ENCODE measurements around the gene ANGPTL7.

Gene ANGPTL7

DNA sequence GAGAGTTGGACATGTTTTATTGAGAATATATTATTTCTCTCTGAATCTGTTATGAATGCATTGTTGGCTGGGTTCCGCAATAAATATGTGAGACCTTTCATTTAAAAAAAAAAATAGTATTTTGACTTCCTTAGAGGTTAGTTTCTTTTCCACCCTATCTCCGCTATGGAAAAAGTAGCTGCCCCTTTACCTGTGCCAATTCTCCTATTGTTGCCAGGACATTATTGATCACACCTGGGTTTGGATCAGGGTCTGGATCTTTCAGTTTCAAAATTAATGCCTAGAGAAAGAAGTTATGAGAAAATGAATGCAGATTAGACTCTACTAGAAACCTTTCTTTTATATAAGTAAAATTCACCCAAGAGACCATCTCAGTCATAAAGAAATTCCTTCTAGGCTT is 44.1 kb downstream of the ANGPTL7 start:
- ATAC-seq: no peak
- TF ChIP-seq OSR1 (CRISPR knock-in tag; IDR thresholded peaks at IDR 0.05) (no peak), SNAI2 (CRISPR knock-in tag; IDR thresholded peaks at IDR 0.05) (no peak), ZFP3 (CRISPR knock-in tag; IDR thresholded peaks at IDR 0.05) (no peak), PPARA (CRISPR knock-in tag; IDR thresholded peaks at IDR 0.05; ENCODE audit: borderline replicate concordance) (no peak), CREB5 (CRISPR knock-in tag; IDR thresholded peaks at IDR 0.05; ENCODE audit: low read depth) (no peak), ESRRG (CRISPR knock-in tag; IDR thresholded peaks at IDR 0.05) (no peak), BACH2 (CRISPR knock-in tag; IDR thresholded peaks at IDR 0.05; ENCODE audit: borderline replicate concordance) (no peak), TCF4 (CRISPR knock-in tag; IDR thresholded peaks at IDR 0.05; ENCODE audit: borderline replicate concordance) (no peak), CSRNP3 (CRISPR knock-in tag; IDR thresholded peaks at IDR 0.05) (no peak), ZFP30 (CRISPR knock-in tag; IDR thresholded peaks at IDR 0.05) (no peak), ISL1 (CRISPR knock-in tag; IDR thresholded peaks at IDR 0.05) (no peak), ZNF8 (CRISPR knock-in tag; IDR thresholded peaks at IDR 0.05) (no peak), GLIS3 (CRISPR knock-in tag; IDR thresholded peaks at IDR 0.05) (no peak), RARB (CRISPR knock-in tag; IDR thresholded peaks at IDR 0.05) (no peak), ZNF565 (CRISPR knock-in tag; conservative IDR thresholded peaks at IDR 0.05; ENCODE audit: low read depth) (no peak), ZNF70 (CRISPR knock-in tag; IDR thresholded peaks at IDR 0.05) (no peak), TOX (CRISPR knock-in tag; IDR thresholded peaks at IDR 0.05; ENCODE audit: borderline replicate concordance) (no peak), PATZ1 (CRISPR knock-in tag; IDR thresholded peaks at IDR 0.05; ENCODE audit: borderline replicate concordance) (no peak)
- TF ChIP-seq, protein P1, sequence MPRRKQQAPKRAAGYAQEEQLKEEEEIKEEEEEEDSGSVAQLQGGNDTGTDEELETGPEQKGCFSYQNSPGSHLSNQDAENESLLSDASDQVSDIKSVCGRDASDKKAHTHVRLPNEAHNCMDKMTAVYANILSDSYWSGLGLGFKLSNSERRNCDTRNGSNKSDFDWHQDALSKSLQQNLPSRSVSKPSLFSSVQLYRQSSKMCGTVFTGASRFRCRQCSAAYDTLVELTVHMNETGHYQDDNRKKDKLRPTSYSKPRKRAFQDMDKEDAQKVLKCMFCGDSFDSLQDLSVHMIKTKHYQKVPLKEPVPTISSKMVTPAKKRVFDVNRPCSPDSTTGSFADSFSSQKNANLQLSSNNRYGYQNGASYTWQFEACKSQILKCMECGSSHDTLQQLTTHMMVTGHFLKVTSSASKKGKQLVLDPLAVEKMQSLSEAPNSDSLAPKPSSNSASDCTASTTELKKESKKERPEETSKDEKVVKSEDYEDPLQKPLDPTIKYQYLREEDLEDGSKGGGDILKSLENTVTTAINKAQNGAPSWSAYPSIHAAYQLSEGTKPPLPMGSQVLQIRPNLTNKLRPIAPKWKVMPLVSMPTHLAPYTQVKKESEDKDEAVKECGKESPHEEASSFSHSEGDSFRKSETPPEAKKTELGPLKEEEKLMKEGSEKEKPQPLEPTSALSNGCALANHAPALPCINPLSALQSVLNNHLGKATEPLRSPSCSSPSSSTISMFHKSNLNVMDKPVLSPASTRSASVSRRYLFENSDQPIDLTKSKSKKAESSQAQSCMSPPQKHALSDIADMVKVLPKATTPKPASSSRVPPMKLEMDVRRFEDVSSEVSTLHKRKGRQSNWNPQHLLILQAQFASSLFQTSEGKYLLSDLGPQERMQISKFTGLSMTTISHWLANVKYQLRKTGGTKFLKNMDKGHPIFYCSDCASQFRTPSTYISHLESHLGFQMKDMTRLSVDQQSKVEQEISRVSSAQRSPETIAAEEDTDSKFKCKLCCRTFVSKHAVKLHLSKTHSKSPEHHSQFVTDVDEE (CRISPR knock-in tag; IDR thresholded peaks at IDR 0.05): no peak

DNA sequence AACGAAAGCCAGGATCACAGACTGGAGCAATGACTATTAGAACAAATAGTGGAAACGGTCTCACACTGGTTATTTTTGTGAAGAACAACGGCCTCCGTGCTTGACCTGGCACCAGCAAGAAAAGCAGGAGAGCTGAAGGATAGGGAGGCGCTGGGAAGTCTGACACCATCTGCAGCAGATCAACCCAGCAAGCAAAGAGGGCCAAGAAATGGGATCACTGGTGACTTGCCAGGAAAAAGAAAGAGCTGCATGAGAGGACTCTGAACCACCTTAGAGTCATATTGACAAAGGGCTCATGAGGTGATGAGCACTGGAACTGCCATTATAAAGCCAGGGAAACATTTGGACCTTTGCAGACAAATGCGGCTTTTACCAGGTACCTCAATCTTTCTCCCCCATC is 48.2 kb downstream of the ANGPTL7 start:
- ATAC-seq: no peak
- TF ChIP-seq SNAI2 (CRISPR knock-in tag; IDR thresholded peaks at IDR 0.05): no peak
- no peak for TF ChIP-seq TOX (CRISPR knock-in tag; IDR thresholded peaks at IDR 0.05; ENCODE audit: borderline replicate concordance)
- TF ChIP-seq RARB (CRISPR knock-in tag; IDR thresholded peaks at IDR 0.05): no peak
- no peak for TF ChIP-seq CSRNP3 (CRISPR knock-in tag; IDR thresholded peaks at IDR 0.05)
- no peak for TF ChIP-seq ZC3H10 (CRISPR knock-in tag; IDR thresholded peaks at IDR 0.05)
- TF ChIP-seq ZFP3 (CRISPR knock-in tag; IDR thresholded peaks at IDR 0.05): no peak
- no peak for TF ChIP-seq ZNF70 (CRISPR knock-in tag; IDR thresholded peaks at IDR 0.05)
- no peak for TF ChIP-seq PPARA (CRISPR knock-in tag; IDR thresholded peaks at IDR 0.05; ENCODE audit: borderline replicate concordance)
- TF ChIP-seq ESRRG (CRISPR knock-in tag; IDR thresholded peaks at IDR 0.05): no peak
- TF ChIP-seq ISL1 (CRISPR knock-in tag; IDR thresholded peaks at IDR 0.05): no peak
- TF ChIP-seq OSR1 (CRISPR knock-in tag; IDR thresholded peaks at IDR 0.05): no peak
- TF ChIP-seq CREB5 (CRISPR knock-in tag; IDR thresholded peaks at IDR 0.05; ENCODE audit: low read depth): no peak
- no peak for TF ChIP-seq PATZ1 (CRISPR knock-in tag; IDR thresholded peaks at IDR 0.05; ENCODE audit: borderline replicate concordance)
- no peak for TF ChIP-seq CSDC2 (CRISPR knock-in tag; IDR thresholded peaks at IDR 0.05)
- TF ChIP-seq ZNF565 (CRISPR knock-in tag; conservative IDR thresholded peaks at IDR 0.05; ENCODE audit: low read depth): no peak
